H9 (cell line): Measurements from ENCODE around the gene MCF2L2. TPM values are rescaled to one million over a fixed set of nuclear protein-coding genes. Genes with fewer than 3 reads are reported as not detected.

ENCODE experiments used
- DNase-seq: peaks from one replicate; pipeline ENCODE4 v3.0.0-alpha.2; 2017
- H2AFZ ChIP-seq: one replicate; pipeline ENCODE4 v1.6.1; 2013; ENCODE audit warnings: mild to moderate bottlenecking, low read length, control low read depth, moderate library complexity
- H2AK5ac ChIP-seq: 2 replicates; pipeline ENCODE4 v1.6.1; 2013; ENCODE audit warnings: low read length, control low read depth, mixed read lengths; ENCODE audit not compliant: insufficient read length
- H2BK120ac ChIP-seq: one replicate; pipeline ENCODE4 v1.6.1; 2013; ENCODE audit warnings: low read depth, mild to moderate bottlenecking, low read length, control low read depth, inconsistent platforms; ENCODE audit not compliant: poor library complexity, severe bottlenecking
- H2BK12ac ChIP-seq: 2 replicates; pipeline ENCODE4 v1.6.1; 2013; ENCODE audit warnings: low read length, control low read depth, mixed read lengths, low read depth; ENCODE audit not compliant: insufficient read length
- H2BK15ac ChIP-seq: 2 replicates; pipeline ENCODE4 v1.6.1; 2013; ENCODE audit warnings: low read depth, low read length, control low read depth
- H2BK20ac ChIP-seq: one replicate; pipeline ENCODE4 v1.6.1; 2013; ENCODE audit warnings: low read depth, mild to moderate bottlenecking, low read length, control low read depth, inconsistent platforms; ENCODE audit not compliant: poor library complexity, severe bottlenecking
- H2BK5ac ChIP-seq: 2 replicates; pipeline ENCODE4 v1.6.1; 2013; ENCODE audit warnings: low read length, control low read depth, mixed read lengths; ENCODE audit not compliant: insufficient read length
- H3K14ac ChIP-seq: 2 replicates; pipeline ENCODE4 v1.6.1; 2013; ENCODE audit warnings: low read length, control low read depth; ENCODE audit not compliant: insufficient read depth
- H3K18ac ChIP-seq: 2 replicates; pipeline ENCODE4 v1.6.1; 2013; ENCODE audit warnings: low read depth, mild to moderate bottlenecking, mixed read lengths, low read length, control low read depth; ENCODE audit not compliant: insufficient read length
- H3K23ac ChIP-seq: 2 replicates; pipeline ENCODE4 v1.6.1; 2013; ENCODE audit warnings: low read length, control low read depth, mixed read lengths, low read depth; ENCODE audit not compliant: insufficient read length
- H3K23me2 ChIP-seq: 2 replicates; pipeline ENCODE4 v1.6.1; 2013; ENCODE audit warnings: low read depth, mild to moderate bottlenecking, mixed read lengths, low read length, control low read depth; ENCODE audit not compliant: insufficient read length, poor library complexity, severe bottlenecking
- H3K27ac ChIP-seq: 2 replicates; pipeline ENCODE4 v1.5.1; 2013; ENCODE audit warnings: low read length, control low read depth, mixed read lengths, low read depth; ENCODE audit not compliant: insufficient read length
- H3K27me3 ChIP-seq: 2 replicates; pipeline ENCODE4 v1.6.1; 2013; ENCODE audit warnings: low read length, control low read depth, inconsistent platforms; ENCODE audit not compliant: insufficient read depth
- H3K4ac ChIP-seq: 2 replicates; pipeline ENCODE4 v1.6.1; 2013; ENCODE audit warnings: low read depth, mild to moderate bottlenecking, control low read depth, inconsistent platforms, low read length, moderate library complexity
- H3K4me1 ChIP-seq: 2 replicates; pipeline ENCODE4 v1.6.1; 2013; ENCODE audit warnings: low read length, control low read depth, inconsistent platforms; ENCODE audit not compliant: insufficient read depth
- H3K4me2 ChIP-seq: 2 replicates; pipeline ENCODE4 v1.6.1; 2013; ENCODE audit warnings: low read length, control low read depth, mixed read lengths; ENCODE audit not compliant: insufficient read length, insufficient read depth
- H3K56ac ChIP-seq: 2 replicates; pipeline ENCODE4 v1.6.1; 2013; ENCODE audit warnings: low read depth, mild to moderate bottlenecking, mixed read lengths, low read length, control low read depth; ENCODE audit not compliant: insufficient read length
- H3K79me1 ChIP-seq: 2 replicates; pipeline ENCODE4 v1.6.1; 2013; ENCODE audit warnings: low read depth, mild to moderate bottlenecking, moderate library complexity, low read length, control low read depth, inconsistent platforms; ENCODE audit not compliant: insufficient read depth, poor library complexity, severe bottlenecking
- H3K79me2 ChIP-seq: 2 replicates; pipeline ENCODE4 v1.6.1; 2013; ENCODE audit warnings: low read length, control low read depth, inconsistent platforms; ENCODE audit not compliant: insufficient read depth
- H3K9ac ChIP-seq: 2 replicates; pipeline ENCODE4 v1.6.1; 2013; ENCODE audit warnings: low read length, control low read depth, mixed read lengths; ENCODE audit not compliant: insufficient read length; ENCODE audit errors: extremely low read depth
- H3K9me3 ChIP-seq: one replicate; pipeline ENCODE4 v1.6.1; 2013; ENCODE audit warnings: low read depth, low read length, inconsistent platforms; ENCODE audit not compliant: control insufficient read depth
- H3T11ph ChIP-seq: one replicate; pipeline ENCODE4 v1.6.1; 2013; ENCODE audit warnings: mild to moderate bottlenecking, low read length, control low read depth, inconsistent platforms
- H4K20me1 ChIP-seq: one replicate; pipeline ENCODE4 v1.6.1; 2013; ENCODE audit not compliant: control insufficient read depth, insufficient read length, insufficient read depth
- H4K5ac ChIP-seq: 2 replicates; pipeline ENCODE4 v1.6.1; 2013; ENCODE audit warnings: low read depth, mild to moderate bottlenecking, mixed read lengths, low read length, control low read depth; ENCODE audit not compliant: insufficient read length
- H4K8ac ChIP-seq: replicated peaks from 2 replicates; pipeline ENCODE4 v1.6.1; 2013; ENCODE audit warnings: low read length, control low read depth, mixed read lengths, low read depth; ENCODE audit not compliant: insufficient read length
- H4K91ac ChIP-seq: 2 replicates; pipeline ENCODE4 v1.6.1; 2013; ENCODE audit warnings: low read depth, mild to moderate bottlenecking, moderate library complexity, mixed read lengths, low read length, control low read depth; ENCODE audit not compliant: insufficient read length
- H3K27ac Mint-ChIP-seq, 3 experiments: 2 replicates in 2 of 3; 3 replicates in 1 of 3; pipeline ENCODE4 v1.8.0; 2020 to 2021; ENCODE audit warnings: mixed read lengths in 3 of 3, mild to moderate bottlenecking in 1 of 3, moderate library complexity in 1 of 3
- H3K27me3 Mint-ChIP-seq: 2 replicates; pipeline ENCODE4 v1.8.0; 2021; ENCODE audit warnings: low read depth, mild to moderate bottlenecking, moderate library complexity, mixed read lengths
- H3K36me3 Mint-ChIP-seq, 3 experiments: 2 replicates in 2 of 3; 3 replicates in 1 of 3; pipeline ENCODE4 v1.8.0; 2020 to 2021; ENCODE audit warnings: low read depth in 3 of 3, mixed read lengths in 3 of 3; ENCODE audit not compliant: insufficient read depth in 1 of 3
- H3K4me1 Mint-ChIP-seq, 2 experiments: 2 replicates each; pipeline ENCODE4 v1.8.0; 2020; ENCODE audit warnings: mixed read lengths in 2 of 2
- H3K4me3 Mint-ChIP-seq, 2 experiments: 2 replicates in 1 of 2; 3 replicates in 1 of 2; pipeline ENCODE4 v1.8.0; 2020 to 2021; ENCODE audit warnings: mild to moderate bottlenecking in 2 of 2, mixed read lengths in 2 of 2, moderate library complexity in 1 of 2
- H3K9me3 Mint-ChIP-seq, 2 experiments: 2 replicates in 1 of 2; 3 replicates in 1 of 2; pipeline ENCODE4 v1.8.0; 2020; ENCODE audit warnings: mild to moderate bottlenecking in 2 of 2, mixed read lengths in 2 of 2, moderate library complexity in 1 of 2
- CTCF ChIP-seq: fragments of 200-600 bp; sonication (generic); conservative IDR thresholded peaks from 3 replicates; pipeline ENCODE4 v1.8.0; 2021; ENCODE audit warnings: antibody characterized with exemption, mild to moderate bottlenecking
- WGBS: extraction: QIAGEN DNeasy Blood & Tissue Kit; methylation state at CpG from one replicate; pipeline ENCODE4 v1.1.7; 2013; ENCODE audit warnings: missing lambda C conversion rate, low lambda C conversion rate, mixed read lengths; ENCODE audit not compliant: insufficient read length; ENCODE audit errors: extremely low coverage; 5-methylcytosine and 5-hydroxymethylcytosine counted together
- total RNA-seq: library from RNA; stranded (reverse); gene quantifications from 2 replicates; pipeline ENCODE4 v1.2.1, GENCODE V29; 2021

The MCF2L2 gene
- total RNA-seq, 1 experiment from 2014 or later, result 6.4 TPM

GRCh38 chr3:183318877-183319276 is 109.5 kb downstream of the MCF2L2 start:
- no peak for TF ChIP-seq CTCF
- Mint-ChIP-seq H3K4me1 (peaks cover 15 to 19% of the 10 kb centered on the region in 2 experiments), H3K9me3 (no peaks in the 10 kb centered on the region), H3K27ac (no peak overlapping the region), H3K4me3 (no peak overlapping the region), H3K36me3 (peaks cover 0 to 2% (median 0%) of the 10 kb centered on the region in 3 experiments; a peak in 2 of 7 replicates), H3K27me3 (no peaks in the 10 kb centered on the region)
- no peak overlapping the region for H3K27ac ChIP-seq
- no peak overlapping the region for H4K91ac ChIP-seq
- H3K23me2 ChIP-seq, result no peaks in the 10 kb centered on the region
- H4K8ac ChIP-seq, result no peak overlapping the region
- no peak overlapping the region for H3K18ac ChIP-seq
- no peak overlapping the region for H2BK15ac ChIP-seq
- H2BK5ac ChIP-seq, result no peak overlapping the region
- no peaks in the 10 kb centered on the region for H3K79me1 ChIP-seq
- no peak overlapping the region for H2BK20ac ChIP-seq
- DNase-seq, result no peak
- no peaks in the 10 kb centered on the region for H3K4me1 ChIP-seq
- no peak overlapping the region for H2BK120ac ChIP-seq
- no peak overlapping the region for H2BK12ac ChIP-seq
- H2AK5ac ChIP-seq, result no peak overlapping the region
- no peaks in the 10 kb centered on the region for H4K20me1 ChIP-seq
- no peak overlapping the region for H3K9ac ChIP-seq
- H3K23ac ChIP-seq, result no peak overlapping the region
- no peak overlapping the region for H3K4ac ChIP-seq
- no peak overlapping the region for H3K14ac ChIP-seq
- no peak overlapping the region for H3K4me2 ChIP-seq
- H3K27me3 ChIP-seq, result no peaks in the 10 kb centered on the region
- H4K5ac ChIP-seq, result no peak overlapping the region
- no CpG with 5 or more reads among the region's 5 CpGs for WGBS
- no peak overlapping the region for H2AFZ ChIP-seq
- no peak overlapping the region for H3K56ac ChIP-seq
- H3K9me3 ChIP-seq, result no peaks in the 10 kb centered on the region
- no peak overlapping the region for H3T11ph ChIP-seq
- no peaks in the 10 kb centered on the region for H3K79me2 ChIP-seq
